HCT116 (cell line): ENCODE data around the gene IFIH1.

Experiments used
- EZH2 ChIP-seq: fragments of 200-600 bp; sonication (generic); IDR thresholded peaks from 2 replicates; pipeline ENCODE4 v1.6.1; 2017; ENCODE audit warnings: antibody characterized with exemption, mixed run types
- EZH2phosphoT487 ChIP-seq: fragments of 200-600 bp; IDR thresholded peaks from 2 replicates; pipeline ENCODE4 v1.6.1; 2018; ENCODE audit warnings: antibody characterized with exemption, borderline replicate concordance
- POLR2A ChIP-seq: IDR thresholded peaks from 2 replicates; pipeline ENCODE4 v1.7.0; 2011; ENCODE audit warnings: borderline replicate concordance; ENCODE audit not compliant: insufficient read depth, insufficient read length; ENCODE audit errors: extremely low read depth
- POLR2AphosphoS5 ChIP-seq: IDR thresholded peaks from 2 replicates; pipeline ENCODE4 v1.6.1; 2011; ENCODE audit warnings: mild to moderate bottlenecking, low read depth, low read length, moderate library complexity
- RAD21 ChIP-seq: IDR thresholded peaks from 2 replicates; pipeline ENCODE4 v1.6.1; 2012; ENCODE audit warnings: low read depth, mild to moderate bottlenecking
- TF ChIP-seq, protein P1 (sequence below), 3 experiments: fragments of 200-600 bp in 1 of 3; sonication (generic) in 1 of 3; IDR thresholded peaks in 2 of 3; conservative IDR thresholded peaks in 1 of 3; 2 replicates each; pipeline ENCODE4 v1.5.1; 2012 to 2017; ENCODE audit warnings: low read depth in 2 of 3, low read length in 2 of 3, antibody characterized with exemption in 1 of 3, borderline replicate concordance in 1 of 3, control low read depth in 1 of 3, mild to moderate bottlenecking in 1 of 3, mixed read lengths in 1 of 3, mixed run types in 1 of 3, moderate library complexity in 1 of 3; ENCODE audit not compliant: insufficient read depth in 1 of 3

DNA sequence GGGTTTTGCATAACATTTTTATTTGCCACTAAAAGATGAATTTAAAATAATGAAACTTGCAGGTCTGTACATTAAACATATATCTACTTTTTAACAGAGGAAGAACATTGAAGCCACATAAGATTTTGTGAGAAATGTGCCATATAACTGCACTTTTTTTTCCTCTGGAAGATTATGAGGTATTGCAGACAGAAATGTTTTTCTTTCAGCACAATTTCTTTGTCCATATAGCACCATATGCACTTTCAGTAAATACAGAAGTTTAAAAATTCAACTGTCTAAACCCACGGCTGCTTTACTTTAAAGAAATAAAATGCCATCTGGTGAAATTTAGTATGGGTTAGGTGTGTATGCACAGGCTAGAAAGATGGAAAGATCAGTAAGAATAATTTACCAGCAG is 74.8 kb downstream of the IFIH1 start:
- TF ChIP-seq RAD21 (no peak), EZH2 (no peak), POLR2AphosphoS5 (no peak), EZH2phosphoT487 (no peak), POLR2A (no peak)
- TF ChIP-seq, protein P1, sequence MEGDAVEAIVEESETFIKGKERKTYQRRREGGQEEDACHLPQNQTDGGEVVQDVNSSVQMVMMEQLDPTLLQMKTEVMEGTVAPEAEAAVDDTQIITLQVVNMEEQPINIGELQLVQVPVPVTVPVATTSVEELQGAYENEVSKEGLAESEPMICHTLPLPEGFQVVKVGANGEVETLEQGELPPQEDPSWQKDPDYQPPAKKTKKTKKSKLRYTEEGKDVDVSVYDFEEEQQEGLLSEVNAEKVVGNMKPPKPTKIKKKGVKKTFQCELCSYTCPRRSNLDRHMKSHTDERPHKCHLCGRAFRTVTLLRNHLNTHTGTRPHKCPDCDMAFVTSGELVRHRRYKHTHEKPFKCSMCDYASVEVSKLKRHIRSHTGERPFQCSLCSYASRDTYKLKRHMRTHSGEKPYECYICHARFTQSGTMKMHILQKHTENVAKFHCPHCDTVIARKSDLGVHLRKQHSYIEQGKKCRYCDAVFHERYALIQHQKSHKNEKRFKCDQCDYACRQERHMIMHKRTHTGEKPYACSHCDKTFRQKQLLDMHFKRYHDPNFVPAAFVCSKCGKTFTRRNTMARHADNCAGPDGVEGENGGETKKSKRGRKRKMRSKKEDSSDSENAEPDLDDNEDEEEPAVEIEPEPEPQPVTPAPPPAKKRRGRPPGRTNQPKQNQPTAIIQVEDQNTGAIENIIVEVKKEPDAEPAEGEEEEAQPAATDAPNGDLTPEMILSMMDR (IDR thresholded peaks at IDR 0.05 in 2 of 3, conservative IDR thresholded peaks at IDR 0.05 in 1 of 3; ENCODE audit: borderline replicate concordance in 1 of 3, insufficient read depth in 1 of 3, low read depth in 2 of 3, low read length in 2 of 3) = no peak
